GM12873 (cell line): ENCODE results near the gene SARNP.

Experiments
- TF ChIP-seq, protein P1 (sequence below): IDR thresholded peaks from 2 replicates; pipeline ENCODE4 v1.5.1; 2012; ENCODE audit warnings: low read depth, mild to moderate bottlenecking, moderate library complexity, low read length, control low read depth; ENCODE audit not compliant: insufficient read depth; ENCODE audit errors: missing control alignments

The SARNP gene

DNA sequence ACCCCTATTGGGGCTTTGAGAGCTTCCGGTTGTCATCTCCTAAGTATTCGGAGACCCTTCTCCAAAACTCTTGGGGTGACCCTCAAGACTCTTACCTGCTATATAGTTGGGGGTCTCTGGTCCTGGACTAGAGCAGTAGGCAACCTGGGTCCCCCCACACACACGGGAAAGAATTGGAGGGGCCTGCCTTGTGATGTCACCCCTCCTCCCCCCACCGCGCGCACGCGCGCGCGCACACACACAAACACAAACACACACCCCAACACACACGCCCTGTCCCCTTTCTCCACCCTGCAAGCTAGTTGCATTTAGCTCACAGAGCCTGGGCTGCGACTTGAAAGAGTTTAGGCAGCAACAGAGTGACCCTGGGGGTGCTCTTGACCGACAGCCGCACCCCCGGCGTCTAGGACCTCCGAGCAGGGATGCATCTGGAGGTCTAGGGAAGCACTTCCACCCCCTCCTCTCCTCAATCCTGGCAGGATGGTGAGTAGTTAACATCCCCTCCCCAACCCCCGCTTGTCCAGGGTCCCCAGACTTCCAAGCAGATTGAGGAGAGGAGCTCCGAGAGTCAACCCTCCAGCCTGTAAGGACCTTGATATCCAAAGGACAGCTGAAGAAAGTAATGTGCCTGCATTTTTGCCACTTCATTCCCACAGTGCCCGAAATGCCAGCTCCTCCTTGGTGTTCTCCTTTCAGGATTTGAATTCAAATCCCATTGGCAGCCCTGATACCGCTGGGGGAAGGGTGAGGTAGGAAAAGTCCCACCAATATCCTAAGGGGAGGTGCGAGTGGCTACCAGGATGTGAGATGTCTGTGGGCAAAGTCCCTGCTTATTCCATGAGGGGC lies 13.3 kb upstream of the SARNP start:
- TF ChIP-seq, protein P1, sequence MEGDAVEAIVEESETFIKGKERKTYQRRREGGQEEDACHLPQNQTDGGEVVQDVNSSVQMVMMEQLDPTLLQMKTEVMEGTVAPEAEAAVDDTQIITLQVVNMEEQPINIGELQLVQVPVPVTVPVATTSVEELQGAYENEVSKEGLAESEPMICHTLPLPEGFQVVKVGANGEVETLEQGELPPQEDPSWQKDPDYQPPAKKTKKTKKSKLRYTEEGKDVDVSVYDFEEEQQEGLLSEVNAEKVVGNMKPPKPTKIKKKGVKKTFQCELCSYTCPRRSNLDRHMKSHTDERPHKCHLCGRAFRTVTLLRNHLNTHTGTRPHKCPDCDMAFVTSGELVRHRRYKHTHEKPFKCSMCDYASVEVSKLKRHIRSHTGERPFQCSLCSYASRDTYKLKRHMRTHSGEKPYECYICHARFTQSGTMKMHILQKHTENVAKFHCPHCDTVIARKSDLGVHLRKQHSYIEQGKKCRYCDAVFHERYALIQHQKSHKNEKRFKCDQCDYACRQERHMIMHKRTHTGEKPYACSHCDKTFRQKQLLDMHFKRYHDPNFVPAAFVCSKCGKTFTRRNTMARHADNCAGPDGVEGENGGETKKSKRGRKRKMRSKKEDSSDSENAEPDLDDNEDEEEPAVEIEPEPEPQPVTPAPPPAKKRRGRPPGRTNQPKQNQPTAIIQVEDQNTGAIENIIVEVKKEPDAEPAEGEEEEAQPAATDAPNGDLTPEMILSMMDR = no peak

DNA sequence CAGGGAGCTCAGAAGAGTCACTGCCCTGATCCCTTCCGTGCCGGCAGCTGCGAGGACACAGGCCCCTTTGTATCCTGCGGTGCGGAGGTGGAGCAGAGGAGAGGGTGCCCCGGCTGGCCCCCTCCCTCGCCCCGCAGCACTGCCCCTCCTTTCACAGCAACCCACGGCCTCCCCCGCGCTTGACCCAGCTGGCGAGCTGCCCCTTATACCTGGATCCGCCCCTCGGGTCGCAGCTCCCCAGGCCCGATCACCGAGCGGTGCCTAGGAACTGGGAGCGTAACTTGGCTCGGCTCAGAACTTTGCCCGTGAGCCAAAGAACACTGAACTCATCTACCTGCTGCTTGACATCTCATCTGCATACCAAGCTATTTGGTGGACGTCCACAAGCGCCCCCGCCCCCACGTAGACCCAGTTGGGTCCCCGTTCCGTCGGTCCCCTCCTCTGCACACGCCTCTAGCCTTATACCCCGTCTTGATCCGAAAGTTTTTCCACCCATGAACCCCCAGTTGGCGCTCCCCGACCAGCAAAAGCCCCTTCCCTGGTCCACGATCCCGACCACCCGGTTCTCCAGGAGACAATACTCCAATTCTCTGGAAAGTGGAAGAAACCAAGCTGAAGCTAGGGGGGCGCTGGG lies 12.6 kb upstream of the SARNP start:
- TF ChIP-seq, protein P1 = no peak

DNA sequence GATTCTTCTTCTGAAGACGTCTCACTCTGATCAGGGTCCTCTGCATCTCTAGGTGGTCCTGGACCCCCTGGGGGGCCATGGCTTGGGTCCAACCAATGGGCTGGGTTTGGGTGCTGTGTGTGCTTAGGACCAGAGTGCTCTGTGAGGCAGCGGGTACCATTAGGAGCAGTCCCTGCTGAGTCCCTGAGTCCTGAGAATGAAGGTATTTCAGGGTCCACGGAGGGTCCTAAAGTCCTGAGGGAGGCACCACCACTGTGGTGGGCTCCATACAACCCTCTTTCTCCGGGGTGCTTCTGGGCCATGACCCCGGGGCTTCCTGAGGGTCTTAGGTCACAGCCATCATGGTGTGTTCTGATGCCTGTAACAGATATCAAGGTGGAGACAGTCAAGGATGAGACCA lies 10.8 kb upstream of the SARNP start:
- TF ChIP-seq, protein P1 = no peak

DNA sequence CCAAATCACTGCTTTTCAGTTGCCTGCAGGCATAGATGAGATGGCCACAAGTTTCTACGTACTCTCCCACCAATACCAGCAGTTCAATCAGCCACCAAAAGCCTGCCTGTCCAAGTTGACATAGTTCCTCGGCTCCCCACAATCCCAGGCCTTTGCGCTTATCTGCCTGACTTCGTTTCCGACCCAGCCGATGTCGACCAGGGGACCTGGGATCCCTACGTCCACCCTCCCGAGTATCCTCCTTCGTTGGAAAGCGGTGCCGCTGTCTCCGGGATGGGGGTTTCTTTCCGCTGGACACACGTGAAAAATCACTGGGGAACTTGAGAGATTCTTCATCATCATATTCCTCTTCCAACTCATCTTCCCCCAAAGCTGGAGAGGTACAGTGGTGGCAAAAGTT lies 10.3 kb upstream of the SARNP start:
- TF ChIP-seq, protein P1 = no peak

DNA sequence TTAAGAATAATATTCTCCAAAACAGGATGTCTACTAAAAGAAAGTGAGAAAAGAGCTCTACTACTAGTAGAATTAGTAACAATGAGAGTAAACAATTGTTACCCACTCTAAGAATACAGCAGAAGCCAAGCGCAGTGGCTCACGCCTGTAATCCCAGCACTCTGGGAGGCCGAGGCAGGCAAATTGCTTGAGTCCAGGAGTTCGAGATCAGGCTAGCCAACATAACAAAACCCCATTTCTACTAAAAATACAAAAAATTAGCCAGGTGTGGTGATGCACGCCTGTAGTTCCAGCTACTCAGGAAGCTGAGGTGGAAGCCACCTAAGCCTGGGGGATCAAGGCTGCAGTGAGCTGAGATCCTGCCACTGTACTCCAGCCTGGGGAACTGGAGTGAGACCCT lies 7.2 kb upstream of the SARNP start:
- TF ChIP-seq, protein P1 = no peak

DNA sequence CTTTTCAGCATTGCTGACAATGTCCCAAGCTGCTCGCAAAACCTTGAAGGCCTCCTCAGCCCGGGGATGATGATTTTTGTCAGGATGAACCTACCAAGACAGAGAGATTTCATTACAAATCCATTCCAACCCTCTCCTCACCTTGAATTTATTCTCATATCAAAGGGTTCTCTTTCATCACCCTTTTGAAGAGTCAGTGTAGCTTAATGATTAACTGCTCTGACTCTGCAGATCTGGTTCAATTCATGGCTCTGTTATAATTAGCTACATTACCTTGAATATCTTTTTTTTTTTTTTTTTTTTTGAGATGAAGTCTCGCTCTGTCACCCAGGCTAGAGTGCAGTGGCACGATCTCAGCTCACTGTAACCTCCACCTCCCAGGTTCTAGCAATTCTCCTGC lies 5.9 kb upstream of the SARNP start:
- TF ChIP-seq, protein P1 = no peak

DNA sequence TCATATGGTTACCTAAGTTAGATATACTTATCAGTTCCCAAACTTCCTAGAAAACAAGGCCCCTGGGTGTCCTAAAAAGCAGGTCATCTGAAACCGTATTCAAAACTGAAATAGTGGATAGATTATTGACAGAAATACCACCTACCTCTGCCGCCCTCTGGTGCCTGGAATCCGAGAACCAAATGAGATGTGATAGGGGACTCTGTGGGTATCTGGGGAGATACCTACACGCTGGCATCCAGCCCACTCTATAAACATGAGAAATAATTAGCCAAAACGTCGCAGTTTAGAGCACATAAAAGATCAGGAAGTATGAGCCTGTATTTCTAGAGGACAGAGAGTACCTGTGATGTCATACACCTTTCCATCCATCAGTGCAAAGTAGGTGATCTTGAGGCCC lies 4.7 kb upstream of the SARNP start:
- TF ChIP-seq, protein P1 = no peak
